Neural progenitor cell (in vitro differentiated cells): ENCODE measurements around the gene NBEAL1. TPM values are rescaled to one million over a fixed set of nuclear protein-coding genes. Genes with fewer than 3 reads are reported as not detected.
"Not testable (repeated sequence)": the region's sequence is repeated elsewhere in the genome, so short reads cannot be mapped to it uniquely, and the experiment has no call there.

ENCODE experiments used
- DNase-seq: peaks from one replicate; pipeline ENCODE4 v3.0.0-alpha.2; 2016; ENCODE audit warnings: low spot score
- H2AFZ ChIP-seq: fragments of 200-600 bp; sonication (generic); replicated peaks from 2 replicates; pipeline ENCODE4 v1.6.1; 2016; ENCODE audit warnings: antibody characterized with exemption
- H3F3A ChIP-seq: fragments of 200-600 bp; sonication (generic); 2 replicates; pipeline ENCODE4 v1.6.1; 2016; ENCODE audit warnings: antibody characterized with exemption, low read depth
- H3K27ac ChIP-seq: fragments of 200-600 bp; sonication (generic); 2 replicates; pipeline ENCODE4 v1.5.1; 2016; ENCODE audit warnings: mild to moderate bottlenecking
- H3K27me3 ChIP-seq: fragments of 200-600 bp; sonication (generic); 2 replicates; pipeline ENCODE4 v1.6.1; 2016; ENCODE audit warnings: mild to moderate bottlenecking, moderate library complexity
- H3K36me3 ChIP-seq: fragments of 200-600 bp; sonication (generic); 2 replicates; pipeline ENCODE4 v1.5.1; 2016
- H3K4me1 ChIP-seq: fragments of 200-600 bp; sonication (generic); 2 replicates; pipeline ENCODE4 v1.6.1; 2016; ENCODE audit warnings: mixed run types
- H3K4me2 ChIP-seq: fragments of 200-600 bp; sonication (generic); 2 replicates; pipeline ENCODE4 v1.6.1; 2016
- H3K4me3 ChIP-seq: fragments of 200-600 bp; sonication (generic); 2 replicates; pipeline ENCODE4 v1.5.1; 2016
- H3K79me2 ChIP-seq: fragments of 200-600 bp; sonication (generic); 2 replicates; pipeline ENCODE4 v1.6.1; 2016; ENCODE audit warnings: low read depth
- H3K9ac ChIP-seq: fragments of 200-600 bp; sonication (generic); 2 replicates; pipeline ENCODE4 v1.6.1; 2016
- H3K9me3 ChIP-seq: fragments of 200-600 bp; sonication (generic); 2 replicates; pipeline ENCODE4 v1.5.1; 2016; ENCODE audit warnings: low read depth
- H4K20me1 ChIP-seq: fragments of 200-600 bp; sonication (generic); 2 replicates; pipeline ENCODE4 v1.6.1; 2016; ENCODE audit warnings: low read depth
- H3K27ac Mint-ChIP-seq: 3 replicates; pipeline ENCODE4 v1.8.0; 2021; ENCODE audit warnings: mixed read lengths
- H3K27me3 Mint-ChIP-seq: 2 replicates; pipeline ENCODE4 v1.8.0; 2022; ENCODE audit warnings: low read depth, mild to moderate bottlenecking, inconsistent platforms, moderate library complexity, mixed read lengths; ENCODE audit not compliant: insufficient read depth
- H3K36me3 Mint-ChIP-seq: 3 replicates; pipeline ENCODE4 v1.8.0; 2021; ENCODE audit warnings: mixed read lengths
- H3K4me1 Mint-ChIP-seq: 3 replicates; pipeline ENCODE4 v1.8.0; 2021; ENCODE audit warnings: mixed read lengths
- H3K4me3 Mint-ChIP-seq: 3 replicates; pipeline ENCODE4 v1.8.0; 2021; ENCODE audit warnings: mild to moderate bottlenecking, moderate library complexity, mixed read lengths
- H3K9me3 Mint-ChIP-seq: 3 replicates; pipeline ENCODE4 v1.8.0; 2020; ENCODE audit warnings: mixed read lengths
- EZH2 ChIP-seq: fragments of 200-600 bp; sonication (generic); IDR thresholded peaks from 2 replicates; pipeline ENCODE4 v1.6.1; 2017; ENCODE audit warnings: antibody characterized with exemption, mild to moderate bottlenecking, moderate library complexity
- EZH2phosphoT487 ChIP-seq: fragments of 200-600 bp; sonication (generic); IDR thresholded peaks from 2 replicates; pipeline ENCODE4 v1.6.1; 2017; ENCODE audit warnings: antibody characterized with exemption
- total RNA-seq: library from RNA; depleted of rRNA; stranded (reverse); fragments of >200 nt; gene quantifications from 2 replicates; pipeline ENCODE4 v1.2.3, GENCODE V29; 2015; ENCODE audit warnings: low replicate concordance
- TF ChIP-seq, protein P1 (sequence below): fragments of 200-600 bp; sonication (generic); IDR thresholded peaks from 2 replicates; pipeline ENCODE4 v1.5.1; 2017; ENCODE audit warnings: antibody characterized with exemption, mild to moderate bottlenecking

NBEAL1 gene
- 10.3 and 10.4 TPM in 2 replicates for total RNA-seq

DNA sequence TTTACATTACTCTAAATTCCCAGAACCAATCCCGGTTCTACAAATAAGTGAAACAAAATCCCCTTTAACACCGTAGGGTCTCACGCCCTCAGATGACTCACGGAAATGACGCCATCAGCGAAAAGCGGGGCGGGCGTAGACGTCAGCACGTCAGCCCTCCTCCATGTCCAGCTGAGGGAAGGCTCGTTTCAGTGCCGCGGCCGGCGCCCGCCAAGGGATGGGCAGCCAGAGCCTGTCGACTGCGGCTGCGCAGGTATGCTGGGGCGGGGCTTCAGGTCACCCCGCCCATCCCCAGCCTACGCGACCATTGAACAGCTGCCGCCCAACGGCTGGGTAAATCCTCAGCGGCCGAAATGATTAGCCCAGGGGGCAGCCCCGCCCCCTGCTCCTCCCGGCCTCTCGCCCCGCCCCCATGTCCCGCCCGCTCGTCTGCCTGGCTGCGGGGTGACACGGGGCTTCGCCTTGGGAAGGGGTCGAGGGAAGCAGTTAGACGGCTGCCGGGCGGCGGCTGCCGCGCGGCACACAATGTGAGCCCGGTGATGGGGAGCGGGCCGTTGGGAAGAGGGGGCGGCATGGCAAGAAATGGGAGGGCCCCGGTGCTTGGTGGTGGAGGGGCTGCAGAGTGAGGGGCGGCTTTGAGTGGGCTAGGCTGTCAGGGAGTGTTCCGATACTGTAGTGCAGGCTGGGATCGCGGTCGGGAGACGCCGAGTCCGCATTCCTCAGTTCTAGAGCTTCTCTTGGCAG, at the start of gene NBEAL1:
TSS of gene NBEAL1 (plus strand) at position 420 of the 744 bp plus-strand sequence. CDS start 1,510 bp downstream, outside the sequence.
- TF ChIP-seq EZH2phosphoT487 = no peak
- peak; percentile 34 for TF ChIP-seq EZH2
- no peaks in the 10 kb centered on the region for H4K20me1 ChIP-seq
- peaks cover 50% of the 10 kb centered on the region for H3K4me1 Mint-ChIP-seq
- peak within 1 kb of the TSS; percentile 95 for H3K4me3 Mint-ChIP-seq
- H3K4me1 ChIP-seq = peaks cover 15% of the 10 kb centered on the region
- peak within 1 kb of the TSS; percentile 86 for H2AFZ ChIP-seq
- peak within 1 kb of the TSS; percentile 80 for H3K4me2 ChIP-seq
- H3K27me3 Mint-ChIP-seq = peaks cover 4% of the 10 kb centered on the region
- H3K9me3 ChIP-seq = no peaks in the 10 kb centered on the region
- H3K79me2 ChIP-seq = peaks cover 25% of the 10 kb centered on the region
- H3K9ac ChIP-seq = peak within 1 kb of the TSS; percentile 49
- no peaks in the 10 kb centered on the region for H3K36me3 ChIP-seq
- no peaks in the 10 kb centered on the region for H3K27me3 ChIP-seq
- peak within 1 kb of the TSS; percentile 96 for H3K27ac Mint-ChIP-seq
- peak; percentile 99 for DNase-seq
- H3K4me3 ChIP-seq = peak within 1 kb of the TSS; percentile 69
- H3K9me3 Mint-ChIP-seq = no peaks in the 10 kb centered on the region
- peak within 1 kb of the TSS; percentile 94 for H3K27ac ChIP-seq
- H3K36me3 Mint-ChIP-seq = no peaks in the 10 kb centered on the region
- H3F3A ChIP-seq = peaks cover 21% of the 10 kb centered on the region

DNA sequence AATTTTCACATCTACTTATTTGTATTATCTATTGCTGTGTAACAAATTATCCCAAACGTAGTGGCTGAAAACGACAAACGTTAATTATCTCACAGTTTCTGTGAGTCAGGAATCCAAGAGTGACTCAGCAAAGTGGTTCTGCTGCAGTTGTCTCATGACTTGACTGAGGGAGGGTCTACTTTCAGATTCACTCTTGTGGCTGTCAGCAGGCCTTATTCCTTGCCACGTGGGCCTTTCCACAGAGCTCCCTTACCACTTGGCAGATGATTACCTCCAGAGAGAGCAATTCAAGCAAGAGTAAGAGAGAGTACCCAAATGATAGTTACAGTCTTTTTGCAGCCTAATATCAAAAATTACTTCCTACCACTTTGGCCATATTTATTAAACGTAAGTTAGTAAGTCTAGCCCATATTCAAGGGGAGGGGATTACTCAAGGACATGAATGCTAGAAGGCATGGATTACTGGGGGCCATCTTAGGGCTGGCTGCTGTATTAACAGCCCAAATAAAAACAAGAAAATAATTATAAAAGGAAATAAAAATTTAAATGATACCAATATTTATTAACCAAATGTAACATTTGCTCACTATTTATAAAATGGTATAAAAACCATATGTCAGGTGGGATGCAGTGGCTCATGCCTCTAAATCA, 48.7 kb upstream of the NBEAL1 start:
- peak; percentile 2 for DNase-seq
- no peaks in the 10 kb centered on the region for H3K36me3 ChIP-seq

DNA sequence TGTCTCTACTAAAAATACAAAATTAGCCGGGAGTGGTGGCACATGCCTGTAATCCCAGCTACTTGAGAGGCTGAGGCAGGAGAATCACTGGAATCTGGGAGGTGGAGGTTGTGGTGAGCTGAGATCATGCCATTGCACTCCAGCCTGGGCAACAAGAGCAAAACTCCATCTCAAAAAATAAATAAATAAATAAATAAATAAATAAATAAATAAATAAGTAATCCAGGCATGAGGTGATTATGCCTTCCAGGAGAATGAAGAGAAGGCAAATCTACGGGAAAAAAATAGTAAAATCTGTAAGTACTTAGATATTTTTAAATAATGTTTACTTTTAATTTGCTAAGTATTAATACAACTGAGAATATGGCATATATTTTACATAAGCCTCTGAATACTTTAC, 45.3 kb upstream of the NBEAL1 start:
- DNase-seq, H3K9me3 Mint-ChIP-seq, H3K4me3 Mint-ChIP-seq, H3K4me3 ChIP-seq, H3K27me3 Mint-ChIP-seq, H3K4me2 ChIP-seq, H3K79me2 ChIP-seq, H2AFZ ChIP-seq, H3K9ac ChIP-seq, H3K36me3 ChIP-seq, H3K4me1 ChIP-seq, H3K9me3 ChIP-seq, H3K4me1 Mint-ChIP-seq, H3K27ac ChIP-seq, H3K27ac Mint-ChIP-seq, H3K27me3 ChIP-seq, H4K20me1 ChIP-seq, H3K36me3 Mint-ChIP-seq, H3F3A ChIP-seq: not testable (repeated sequence)

More for the DNA sequence above, 48.7 kb upstream of the NBEAL1 start:
- H3K4me1 ChIP-seq = no peaks in the 10 kb centered on the region
- no peak overlapping the region for H3K4me3 ChIP-seq
- no peak overlapping the region for H3K4me3 Mint-ChIP-seq
- H3K9me3 Mint-ChIP-seq = no peaks in the 10 kb centered on the region
- no peak overlapping the region for H3K9ac ChIP-seq
- H4K20me1 ChIP-seq = no peaks in the 10 kb centered on the region
- no peak for TF ChIP-seq EZH2phosphoT487
- TF ChIP-seq EZH2 = no peak
- TF ChIP-seq, protein P1, sequence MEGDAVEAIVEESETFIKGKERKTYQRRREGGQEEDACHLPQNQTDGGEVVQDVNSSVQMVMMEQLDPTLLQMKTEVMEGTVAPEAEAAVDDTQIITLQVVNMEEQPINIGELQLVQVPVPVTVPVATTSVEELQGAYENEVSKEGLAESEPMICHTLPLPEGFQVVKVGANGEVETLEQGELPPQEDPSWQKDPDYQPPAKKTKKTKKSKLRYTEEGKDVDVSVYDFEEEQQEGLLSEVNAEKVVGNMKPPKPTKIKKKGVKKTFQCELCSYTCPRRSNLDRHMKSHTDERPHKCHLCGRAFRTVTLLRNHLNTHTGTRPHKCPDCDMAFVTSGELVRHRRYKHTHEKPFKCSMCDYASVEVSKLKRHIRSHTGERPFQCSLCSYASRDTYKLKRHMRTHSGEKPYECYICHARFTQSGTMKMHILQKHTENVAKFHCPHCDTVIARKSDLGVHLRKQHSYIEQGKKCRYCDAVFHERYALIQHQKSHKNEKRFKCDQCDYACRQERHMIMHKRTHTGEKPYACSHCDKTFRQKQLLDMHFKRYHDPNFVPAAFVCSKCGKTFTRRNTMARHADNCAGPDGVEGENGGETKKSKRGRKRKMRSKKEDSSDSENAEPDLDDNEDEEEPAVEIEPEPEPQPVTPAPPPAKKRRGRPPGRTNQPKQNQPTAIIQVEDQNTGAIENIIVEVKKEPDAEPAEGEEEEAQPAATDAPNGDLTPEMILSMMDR = no peak
- no peak overlapping the region for H2AFZ ChIP-seq
- no peak overlapping the region for H3K27ac Mint-ChIP-seq
- H3K9me3 ChIP-seq = no peaks in the 10 kb centered on the region
- H3K4me1 Mint-ChIP-seq = no peaks in the 10 kb centered on the region
- H3K79me2 ChIP-seq = no peaks in the 10 kb centered on the region
- H3K27ac ChIP-seq = no peak overlapping the region
- H3K36me3 Mint-ChIP-seq = no peaks in the 10 kb centered on the region
- no peaks in the 10 kb centered on the region for H3K27me3 ChIP-seq
- no peaks in the 10 kb centered on the region for H3K27me3 Mint-ChIP-seq
- H3F3A ChIP-seq = no peaks in the 10 kb centered on the region
- H3K4me2 ChIP-seq = no peak overlapping the region

DNA sequence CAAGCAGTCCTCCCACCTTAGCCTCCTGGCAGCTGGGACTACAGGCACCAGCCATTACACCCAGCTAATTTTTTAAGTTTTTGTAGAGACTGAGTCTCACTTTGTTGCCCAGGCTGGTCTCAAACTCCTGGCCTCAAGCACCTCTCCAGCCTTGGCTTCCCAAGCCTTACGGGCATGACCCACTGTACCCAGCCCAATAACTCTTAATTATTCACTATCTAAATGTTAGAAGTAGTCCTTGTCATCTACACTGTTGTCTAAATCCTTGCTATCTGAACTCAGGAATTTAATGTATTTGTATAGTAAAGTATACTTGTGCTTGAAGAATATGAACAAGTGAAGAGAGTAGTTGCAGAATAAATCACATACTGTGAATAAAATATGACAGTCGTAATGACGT, 37.9 kb upstream of the NBEAL1 start:
- Histone ChIP-seq H2AFZ (no peak overlapping the region), H3K9me3 (no peaks in the 10 kb centered on the region), H3F3A (no peaks in the 10 kb centered on the region), H3K79me2 (no peaks in the 10 kb centered on the region), H3K9ac (no peak overlapping the region), H3K4me1 (no peaks in the 10 kb centered on the region), H3K36me3 (peaks cover 3% of the 10 kb centered on the region), H3K27me3 (no peaks in the 10 kb centered on the region), H4K20me1 (no peaks in the 10 kb centered on the region), H3K27ac (no peak overlapping the region), H3K4me2 (no peak overlapping the region), H3K4me3 (no peak overlapping the region)
- Mint-ChIP-seq H3K27ac (no peak overlapping the region), H3K4me1 (no peaks in the 10 kb centered on the region), H3K27me3 (no peaks in the 10 kb centered on the region), H3K4me3 (no peak overlapping the region), H3K9me3 (peaks cover 5% of the 10 kb centered on the region), H3K36me3 (peaks cover 23% of the 10 kb centered on the region)
- DNase-seq = no peak
- TF ChIP-seq EZH2 (no peak), EZH2phosphoT487 (no peak)
- TF ChIP-seq, protein P1 = no peak
